Mesodermal cell (in vitro differentiated cells): ENCODE data around the gene IL1B. TPM values are rescaled to one million over a fixed set of nuclear protein-coding genes. Genes with fewer than 3 reads are reported as not detected.

ENCODE experiments used
- H3K27ac ChIP-seq: 2 replicates; pipeline ENCODE4 v1.7.0; 2013; ENCODE audit warnings: mild to moderate bottlenecking, low read depth, low read length, moderate library complexity; ENCODE audit not compliant: severe bottlenecking
- H3K36me3 ChIP-seq: 2 replicates; pipeline ENCODE4 v1.7.1; 2013; ENCODE audit warnings: mild to moderate bottlenecking, low read length, moderate library complexity; ENCODE audit not compliant: control insufficient read depth, insufficient read depth
- H3K4me1 ChIP-seq: one replicate; pipeline ENCODE4 v1.7.1; 2013; ENCODE audit warnings: mild to moderate bottlenecking, low read length; ENCODE audit not compliant: insufficient read depth, control insufficient read depth, poor library complexity, severe bottlenecking
- H3K4me3 ChIP-seq: 2 replicates; pipeline ENCODE4 v1.7.0; 2013; ENCODE audit warnings: low read length, control low read depth, mild to moderate bottlenecking; ENCODE audit not compliant: insufficient read depth, poor library complexity, severe bottlenecking; ENCODE audit errors: extremely low read depth
- H3K9me3 ChIP-seq: 2 replicates; pipeline ENCODE4 v1.7.1; 2013; ENCODE audit warnings: mild to moderate bottlenecking, low read length, moderate library complexity; ENCODE audit not compliant: control insufficient read depth
- WGBS, 2 experiments: methylation state at CpG; one replicate each; pipeline ENCODE4 v1.1.5; 2013; ENCODE audit warnings: missing lambda C conversion rate in 2 of 2; ENCODE audit not compliant: insufficient coverage in 2 of 2; 5-methylcytosine and 5-hydroxymethylcytosine counted together
- polyA plus RNA-seq, 2 experiments: library from polyadenylated mRNA; stranded (reverse); fragments of 50-300 nt; gene quantifications; one replicate each; pipeline ENCODE4 v1.2.3, GENCODE V29; 2013

Gene IL1B
- not detected for polyA plus RNA-seq (2013, experiment 1 of 2)
- polyA plus RNA-seq (2013, experiment 2 of 2): not detected

DNA sequence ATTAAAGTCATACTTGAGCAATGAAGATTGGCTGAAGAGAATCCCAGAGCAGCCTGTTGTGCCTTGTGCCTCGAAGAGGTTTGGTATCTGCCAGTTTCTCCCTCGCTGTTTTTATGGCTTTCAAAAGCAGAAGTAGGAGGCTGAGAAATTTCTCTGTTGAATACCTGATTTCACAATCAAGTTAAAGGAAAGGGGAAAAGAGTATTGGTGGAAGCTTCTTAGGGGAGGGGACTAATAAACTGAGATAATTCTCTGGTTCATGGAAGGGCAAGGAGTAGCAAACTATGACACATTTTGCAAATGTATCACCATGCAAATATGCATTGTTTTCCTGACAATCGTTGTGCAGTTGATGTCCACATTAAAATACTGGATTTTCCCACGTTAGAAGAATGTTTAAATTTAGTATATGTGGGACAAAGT, at the start of gene IL1B:
TSS of gene IL1B (minus strand) at position 85 of the 423 bp plus-strand sequence. CDS start 550 bp downstream, outside the sequence.
- Histone ChIP-seq H3K4me3 (no peak within 1 kb of the TSS), H3K4me1 (peaks cover 2% of the 10 kb centered on the region), H3K27ac (no peak within 1 kb of the TSS), H3K36me3 (no peaks in the 10 kb centered on the region), H3K9me3 (no peaks in the 10 kb centered on the region)
- WGBS, 2 experiments: 67 to 100% methylated on average over 1 to 2 of the region's 4 CpGs

DNA sequence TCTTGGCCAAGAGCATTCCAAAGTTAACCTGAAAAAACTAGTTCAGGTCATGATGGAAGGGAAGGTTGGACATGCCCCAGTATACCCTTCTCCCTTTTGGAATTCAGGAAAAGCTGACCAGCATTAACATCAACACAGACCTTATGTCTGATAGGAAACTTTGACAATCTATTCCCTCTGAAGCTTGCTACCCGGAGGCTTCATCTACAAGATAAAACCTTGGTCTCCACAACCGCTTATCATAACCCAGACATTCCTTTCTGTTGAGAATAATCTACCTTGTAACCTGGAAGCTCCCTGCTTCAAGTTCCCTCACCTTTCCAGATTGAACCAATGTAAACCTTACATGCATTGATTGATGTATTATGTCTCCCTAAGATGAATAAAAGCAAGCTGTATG, 49.7 kb upstream of the IL1B start:
- H3K4me3 ChIP-seq: no peak overlapping the region
- H3K9me3 ChIP-seq: no peaks in the 10 kb centered on the region
- H3K36me3 ChIP-seq: no peaks in the 10 kb centered on the region
- peaks cover 3% of the 10 kb centered on the region for H3K4me1 ChIP-seq
- 65 to 80% methylated on average over 2 of the region's 2 CpGs for WGBS, 2 experiments
- H3K27ac ChIP-seq: no peak overlapping the region

- no peak overlapping the region for H3K27ac ChIP-seq
- WGBS, 2 experiments: 79 to 86% methylated on average over 2 of the region's 4 CpGs
- H3K4me3 ChIP-seq: no peak overlapping the region
- H3K36me3 ChIP-seq: no peaks in the 10 kb centered on the region
- peaks cover 7% of the 10 kb centered on the region for H3K4me1 ChIP-seq
- no peaks in the 10 kb centered on the region for H3K9me3 ChIP-seq
Measured at GRCh38 chr2:112885506-112885902, 48.9 kb upstream of the IL1B start.

GRCh38 chr2:112884869-112885505, 48.4 kb upstream of the IL1B start:
- Histone ChIP-seq H3K4me3 (no peak overlapping the region), H3K4me1 (peaks cover 11% of the 10 kb centered on the region), H3K36me3 (no peaks in the 10 kb centered on the region), H3K27ac (no peak overlapping the region), H3K9me3 (no peaks in the 10 kb centered on the region)
- 71 to 73% methylated on average over 5 of the region's 6 CpGs for WGBS, 2 experiments

- WGBS, 2 experiments: 88 to 96% methylated on average over 2 of the region's 2 CpGs
- Histone ChIP-seq H3K36me3 (no peaks in the 10 kb centered on the region), H3K4me1 (peaks cover 12% of the 10 kb centered on the region), H3K27ac (no peak overlapping the region), H3K4me3 (no peak overlapping the region), H3K9me3 (no peaks in the 10 kb centered on the region)
Measured at GRCh38 chr2:112883669-112884068, 47.1 kb upstream of the IL1B start.

DNA sequence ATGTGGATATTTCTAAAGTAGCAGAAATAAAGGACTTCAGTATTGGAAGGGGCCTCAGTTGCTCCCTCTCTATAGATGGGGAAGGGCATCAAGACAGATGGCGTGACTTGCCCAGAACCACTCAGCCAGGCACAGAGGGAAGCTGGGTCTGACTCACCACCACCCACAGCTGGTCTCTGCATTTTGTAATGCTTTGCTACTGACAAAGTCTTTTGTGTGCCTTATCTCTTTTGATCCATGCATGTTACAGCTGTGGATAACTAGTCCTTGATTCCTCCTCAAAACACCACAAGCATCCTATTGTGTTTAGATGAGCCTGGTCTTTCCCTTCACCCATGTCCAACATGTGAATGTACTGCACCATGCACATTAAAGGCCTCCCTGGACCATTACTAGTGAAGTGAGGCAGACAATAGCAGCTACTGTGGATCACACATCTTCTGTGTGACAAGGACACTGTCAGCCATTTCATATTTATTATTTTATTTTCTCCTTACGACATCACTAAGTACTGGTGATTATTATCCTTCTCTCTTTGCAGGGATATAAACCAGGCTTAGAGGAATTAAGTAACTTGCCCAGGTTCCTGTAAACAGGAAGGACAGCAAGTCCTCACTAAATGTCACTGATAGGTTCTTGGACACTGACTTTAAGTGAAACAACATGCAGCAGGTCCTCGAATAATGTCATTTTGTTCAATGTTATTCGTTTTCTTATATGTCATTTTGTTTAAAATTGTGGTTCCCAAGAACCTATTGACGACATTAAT, 44.8 kb upstream of the IL1B start:
- H3K9me3 ChIP-seq: no peaks in the 10 kb centered on the region
- 95 to 100% methylated on average over 3 to 4 of the region's 5 CpGs for WGBS, 2 experiments
- no peak overlapping the region for H3K4me3 ChIP-seq
- H3K27ac ChIP-seq: peak overlapping the region; percentile 54
- peaks cover 17% of the 10 kb centered on the region for H3K4me1 ChIP-seq
- H3K36me3 ChIP-seq: no peaks in the 10 kb centered on the region

DNA sequence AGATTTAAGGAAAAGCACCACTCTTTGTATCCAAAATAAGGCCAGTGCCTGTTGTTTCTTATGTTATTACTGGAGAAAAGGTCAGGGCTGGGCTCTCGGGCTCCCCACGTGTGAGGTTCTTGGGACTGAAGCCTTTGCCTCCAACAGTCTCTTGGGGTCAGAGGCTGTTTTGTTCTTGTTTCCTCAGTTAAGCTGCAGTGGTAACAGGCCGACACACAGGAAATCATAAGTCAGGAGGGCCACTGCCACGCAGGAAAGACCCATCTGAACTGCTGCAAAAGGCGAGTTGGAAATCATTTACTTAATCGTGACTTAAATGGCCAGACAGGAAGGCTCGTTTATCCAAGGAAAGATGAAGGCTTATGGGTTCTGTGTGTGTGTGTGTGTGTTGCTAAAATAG, 44.1 kb upstream of the IL1B start:
- no peak overlapping the region for H3K4me3 ChIP-seq
- H3K9me3 ChIP-seq: no peaks in the 10 kb centered on the region
- H3K4me1 ChIP-seq: peaks cover 17% of the 10 kb centered on the region
- H3K36me3 ChIP-seq: no peaks in the 10 kb centered on the region
- no peak overlapping the region for H3K27ac ChIP-seq
- 85 to 95% methylated on average over 5 of the region's 7 CpGs for WGBS, 2 experiments

DNA sequence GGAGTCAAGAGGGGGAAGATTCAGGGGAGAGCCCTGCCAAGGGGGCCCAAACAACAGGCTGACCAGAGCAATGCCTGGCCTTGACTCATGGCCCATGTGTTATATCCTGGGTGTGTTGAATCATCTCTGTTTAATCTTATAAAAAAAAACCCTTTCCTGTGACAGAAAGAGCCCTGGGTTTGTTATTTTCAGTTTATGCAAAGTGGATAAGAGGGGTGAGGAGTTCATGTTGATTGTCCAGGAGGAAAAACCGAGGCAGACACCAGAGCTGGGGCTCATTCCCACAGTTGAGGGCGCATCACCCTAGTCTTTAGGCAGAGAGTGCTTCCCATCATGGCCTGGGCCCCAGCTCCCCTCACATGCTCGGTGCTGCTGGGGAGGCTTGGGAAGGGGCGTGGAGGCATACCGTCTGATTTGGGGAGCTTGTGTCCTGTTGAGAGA, 43.5 kb upstream of the IL1B start:
- H3K4me1 ChIP-seq: peaks cover 17% of the 10 kb centered on the region
- 100% methylated on average over 1 to 5 of the region's 5 CpGs for WGBS, 2 experiments
- no peak overlapping the region for H3K27ac ChIP-seq
- H3K36me3 ChIP-seq: no peaks in the 10 kb centered on the region
- H3K9me3 ChIP-seq: no peaks in the 10 kb centered on the region
- H3K4me3 ChIP-seq: no peak overlapping the region

GRCh38 chr2:112879491-112880041, 43.0 kb upstream of the IL1B start:
- H3K4me3 ChIP-seq: no peak overlapping the region
- no peaks in the 10 kb centered on the region for H3K36me3 ChIP-seq
- no peak overlapping the region for H3K27ac ChIP-seq
- H3K4me1 ChIP-seq: peaks cover 17% of the 10 kb centered on the region
- H3K9me3 ChIP-seq: no peaks in the 10 kb centered on the region
- 82 to 96% methylated on average over 3 of the region's 6 CpGs for WGBS, 2 experiments

- Histone ChIP-seq H3K27ac (no peak overlapping the region), H3K9me3 (no peaks in the 10 kb centered on the region), H3K4me1 (peaks cover 17% of the 10 kb centered on the region), H3K36me3 (no peaks in the 10 kb centered on the region), H3K4me3 (no peak overlapping the region)
- 96 to 98% methylated on average over 5 of the region's 6 CpGs for WGBS, 2 experiments
Measured at GRCh38 chr2:112877423-112877822, 40.8 kb upstream of the IL1B start.
